DMS53 treated with DMSO at 0.1 percent for 48 hours (cell line): Measurements from ENCODE around the gene GALNT17.
"Not testable (repeated sequence)": the region's sequence is repeated elsewhere in the genome, so short reads cannot be mapped to it uniquely, and the experiment has no call there.

ENCODE experiments used
- DNase-seq: peaks from one replicate; lab custom pipeline; 2025; ENCODE audit not compliant: unreplicated experiment; lab: John Stamatoyannopoulos, UW

Gene GALNT17

DNA sequence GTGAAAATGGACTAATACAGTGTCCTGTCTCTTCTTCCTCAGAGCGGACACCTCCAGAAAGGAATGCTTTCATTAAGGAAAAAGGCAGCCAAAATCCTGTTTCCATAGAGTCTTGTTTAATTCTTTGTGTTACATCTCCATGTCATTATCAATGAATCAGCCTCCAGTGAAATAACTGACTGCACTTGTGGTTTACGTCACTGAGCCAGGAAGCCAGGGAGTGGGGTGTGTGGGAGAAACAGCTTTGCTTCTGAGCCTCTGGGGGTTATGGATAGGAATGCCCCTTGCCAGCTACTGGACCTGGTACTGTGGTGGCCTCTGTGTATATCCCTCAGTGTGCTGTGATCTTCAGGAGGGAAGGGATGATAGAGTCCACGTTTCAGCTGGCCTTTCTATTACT, 416.8 kb downstream of the GALNT17 start:
- no peak for DNase-seq

GRCh38 chr7:71553306-71553705, 421.4 kb downstream of the GALNT17 start:
- DNase-seq = no peak

DNA sequence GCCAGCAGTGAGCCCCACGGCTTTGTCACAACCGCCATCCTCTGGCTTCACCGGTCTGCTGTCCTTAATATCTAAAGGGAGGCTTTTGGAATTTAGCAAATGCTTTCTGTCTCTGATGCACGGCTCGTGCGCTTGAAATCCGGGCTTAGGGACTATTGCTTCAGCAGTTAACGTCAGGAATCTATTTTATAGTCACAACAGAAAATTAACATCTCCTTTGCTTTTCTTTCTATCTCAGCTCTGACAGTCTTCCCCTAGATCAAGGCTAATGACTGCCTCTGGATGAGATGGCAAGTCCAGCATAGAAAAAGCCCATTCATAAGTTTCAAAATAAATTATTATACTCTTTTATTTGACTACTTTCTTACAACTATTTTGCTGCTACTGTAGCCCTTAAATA, 423.8 kb downstream of the GALNT17 start:
- no peak for DNase-seq

DNA sequence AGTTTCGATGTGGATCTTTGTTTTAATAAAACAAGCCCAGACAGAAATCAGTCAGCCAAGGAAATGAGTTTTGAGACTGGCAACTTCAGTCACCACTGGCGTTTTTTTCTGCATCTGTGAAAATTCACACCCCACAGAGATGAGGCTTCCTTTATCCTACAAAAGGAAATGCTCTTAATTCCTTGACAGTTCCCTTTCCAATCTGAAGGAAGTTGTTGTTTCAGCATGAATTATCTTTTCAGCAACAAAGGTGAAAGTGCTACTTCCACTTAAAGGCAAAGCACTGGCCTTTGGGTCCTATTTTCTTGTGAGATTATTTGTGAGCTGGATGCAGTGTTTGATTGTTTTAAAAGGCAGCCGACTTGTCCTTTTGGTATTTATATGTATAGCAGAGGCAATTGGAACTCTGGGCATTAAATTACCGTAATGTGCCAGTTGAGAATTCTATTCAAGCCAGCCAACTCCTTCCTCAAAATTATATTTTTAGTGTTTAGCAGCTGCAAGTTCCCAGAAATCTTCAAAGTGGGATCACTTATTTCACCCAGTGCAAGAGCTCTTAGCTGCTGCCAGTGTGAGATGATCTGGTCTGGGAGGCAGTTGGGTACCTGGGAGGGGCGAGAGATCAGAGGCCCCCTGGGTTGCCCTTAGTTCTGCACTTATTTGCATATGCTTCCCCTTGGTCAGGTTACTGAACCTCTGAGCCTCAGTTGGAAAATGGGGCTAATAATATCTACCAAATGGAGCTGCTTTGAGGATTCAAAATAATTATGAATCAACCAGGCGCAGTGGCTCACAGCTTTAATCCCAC, 427.1 kb downstream of the GALNT17 start:
- DNase-seq = no peak

DNA sequence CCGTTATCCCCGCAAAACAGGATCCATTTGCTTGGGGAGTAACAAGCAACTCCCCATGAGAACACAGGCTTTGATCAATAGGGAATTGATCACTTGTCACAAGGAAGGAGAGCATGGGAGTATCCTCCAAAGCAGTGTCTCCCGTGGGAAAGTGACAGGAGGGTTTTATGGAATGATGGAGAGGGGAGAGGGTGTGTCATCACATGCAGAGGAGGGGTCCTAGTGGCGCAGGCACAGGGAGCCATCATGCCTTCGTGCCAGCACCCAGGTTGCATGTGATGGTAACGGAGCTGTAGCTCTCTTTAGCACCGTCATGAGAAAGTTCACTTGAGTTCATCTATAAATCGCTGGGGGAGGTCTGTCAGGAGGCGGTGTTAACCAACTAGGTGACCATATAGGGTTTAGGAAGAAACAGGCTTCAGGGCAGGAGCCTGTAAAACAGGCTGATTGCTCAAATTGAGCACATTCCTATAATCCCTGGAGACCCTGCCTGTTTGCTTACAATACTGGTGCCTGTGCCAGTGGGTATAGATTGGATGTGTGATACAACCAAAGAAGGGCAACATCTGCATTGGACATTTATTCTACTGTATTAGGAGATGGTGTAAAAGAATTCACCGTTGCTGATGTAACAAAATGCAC, 428.5 kb downstream of the GALNT17 start:
- DNase-seq = no peak

DNA sequence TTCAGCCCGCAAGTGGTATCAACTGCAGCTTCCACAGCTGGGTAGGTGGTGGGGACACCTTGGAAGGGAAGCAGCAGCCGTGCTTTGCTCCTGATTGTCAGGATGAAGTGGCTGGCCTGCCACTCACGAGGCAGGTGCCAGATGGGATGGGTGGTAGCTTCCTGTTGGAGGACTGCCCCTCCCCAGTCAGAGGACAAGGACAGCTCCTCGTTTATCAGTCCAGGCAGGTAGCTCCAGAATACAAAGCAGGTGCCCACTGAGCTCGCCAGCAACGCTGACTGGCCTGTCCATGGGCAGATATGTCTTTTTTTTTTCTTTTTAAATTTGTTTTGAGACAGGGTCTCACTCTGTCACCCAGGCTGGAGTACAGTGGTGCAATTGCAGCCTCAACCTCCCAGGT, 431.3 kb downstream of the GALNT17 start:
- no peak for DNase-seq

DNA sequence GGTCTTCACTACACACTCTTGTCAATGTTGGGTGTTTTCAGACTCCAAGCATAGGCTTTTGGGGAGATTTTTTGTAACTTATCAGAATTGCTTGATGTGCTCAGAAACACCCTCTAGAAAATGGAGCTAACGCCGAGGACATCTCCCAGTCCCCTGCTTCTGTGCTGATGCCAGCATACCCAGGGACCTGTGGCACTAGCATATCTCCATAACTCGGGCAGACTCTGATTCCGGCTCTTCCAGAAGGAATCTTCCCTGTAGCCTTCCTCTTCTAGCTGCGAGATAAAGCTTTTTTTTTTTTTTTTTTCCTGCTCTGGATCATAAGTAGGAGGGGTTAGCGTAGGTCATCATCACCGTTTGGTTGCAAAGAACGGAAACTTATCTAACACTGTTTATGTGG, 434.4 kb downstream of the GALNT17 start:
- no peak for DNase-seq

GRCh38 chr7:71566991-71567390, 435.0 kb downstream of the GALNT17 start:
- DNase-seq = no peak

DNA sequence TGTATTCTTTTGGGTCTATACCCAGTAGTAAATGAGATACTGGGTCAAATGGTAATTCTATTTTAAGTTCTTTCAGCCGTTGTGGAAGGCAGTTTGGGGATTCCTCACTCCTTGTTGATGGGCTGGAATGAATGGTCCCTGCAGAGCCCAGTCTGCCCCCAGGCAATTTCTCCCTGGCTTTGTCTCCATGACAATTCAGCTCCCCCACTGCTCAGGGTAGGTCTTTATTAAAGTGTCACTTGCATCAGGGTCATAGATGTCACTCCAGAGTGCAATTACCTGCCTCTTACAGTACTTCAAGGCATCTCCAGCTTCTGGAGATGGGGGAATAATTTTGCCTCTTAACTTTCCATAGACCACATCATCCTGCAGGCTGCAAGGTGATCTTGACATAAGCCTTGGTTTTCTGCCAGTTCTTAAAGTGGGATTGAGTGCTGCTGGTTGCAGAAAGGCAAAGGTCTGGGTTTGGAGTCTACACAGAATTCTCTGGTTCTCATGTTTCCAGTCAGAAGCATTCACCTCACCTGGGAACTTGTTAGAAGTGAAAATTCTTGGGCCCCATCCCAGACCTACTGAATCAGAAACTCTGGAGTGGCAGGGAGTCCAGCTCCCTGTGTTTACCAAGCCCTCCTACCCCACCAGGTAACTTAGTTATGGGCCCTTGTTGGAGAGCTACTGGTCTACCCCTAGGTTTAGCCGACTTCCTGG, 442.4 kb downstream of the GALNT17 start:
- DNase-seq = no peak

DNA sequence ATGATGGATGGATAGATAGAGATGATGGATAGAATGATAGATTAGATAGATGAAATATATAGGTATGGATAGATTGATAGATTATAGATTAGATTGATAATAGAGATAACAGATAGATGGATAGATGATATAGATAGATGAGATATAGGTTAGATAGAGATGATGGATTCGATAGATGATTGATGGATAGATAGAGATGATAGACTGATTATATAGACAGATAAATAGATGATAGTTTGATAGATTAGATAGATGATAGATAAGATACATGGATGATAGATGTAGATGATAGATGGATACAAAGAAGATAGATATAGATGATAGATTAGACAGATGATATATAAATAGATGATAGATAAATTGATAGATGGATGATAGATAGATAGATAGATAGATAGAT, 448.1 kb downstream of the GALNT17 start:
- no peak for DNase-seq

- no peak for DNase-seq
Observed at GRCh38 chr7:71584256-71584655, 452.3 kb downstream of the GALNT17 start.

GRCh38 chr7:71591876-71592275, 459.9 kb downstream of the GALNT17 start:
- no peak for DNase-seq

DNA sequence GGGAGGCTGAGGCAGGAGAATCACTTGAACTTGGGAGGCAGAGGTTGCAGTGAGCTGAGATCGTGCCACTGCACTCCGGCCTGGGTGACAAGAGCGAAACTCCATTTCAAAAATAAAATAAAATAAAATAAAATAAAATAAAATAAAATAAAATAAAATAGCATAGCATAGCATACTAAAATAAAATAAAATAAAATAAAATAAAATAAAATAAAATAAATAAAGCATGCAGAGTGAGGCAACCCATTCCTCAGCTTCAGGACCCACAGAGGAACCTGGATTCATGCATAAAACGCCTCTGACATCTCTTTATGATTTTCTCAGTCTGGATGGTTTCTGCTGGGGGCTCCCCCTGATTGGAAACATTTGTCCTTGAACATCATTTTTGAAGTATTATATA, 460.4 kb downstream of the GALNT17 start:
- DNase-seq = not testable (repeated sequence)

DNA sequence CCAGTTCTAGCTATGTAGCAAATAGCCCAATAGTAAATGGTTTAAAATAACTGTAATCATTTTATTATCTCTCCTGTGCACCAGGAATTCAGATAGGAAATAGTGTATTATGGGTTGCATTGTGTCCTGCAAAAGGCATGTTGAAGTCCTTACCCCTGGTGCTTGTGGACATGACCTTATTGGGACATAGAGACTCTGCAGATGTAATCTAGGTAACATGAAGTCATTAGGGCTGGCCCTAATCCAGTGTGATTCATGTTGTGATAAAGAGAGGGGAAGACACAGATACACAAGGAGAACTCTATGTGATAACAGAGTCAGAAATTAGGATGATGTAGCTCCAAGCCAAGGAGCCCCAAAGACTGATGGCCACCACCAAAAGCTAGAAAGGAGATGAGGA, 462.8 kb downstream of the GALNT17 start:
- DNase-seq = no peak

- no peak for DNase-seq
Observed at GRCh38 chr7:71595176-71595575, 463.2 kb downstream of the GALNT17 start.

DNA sequence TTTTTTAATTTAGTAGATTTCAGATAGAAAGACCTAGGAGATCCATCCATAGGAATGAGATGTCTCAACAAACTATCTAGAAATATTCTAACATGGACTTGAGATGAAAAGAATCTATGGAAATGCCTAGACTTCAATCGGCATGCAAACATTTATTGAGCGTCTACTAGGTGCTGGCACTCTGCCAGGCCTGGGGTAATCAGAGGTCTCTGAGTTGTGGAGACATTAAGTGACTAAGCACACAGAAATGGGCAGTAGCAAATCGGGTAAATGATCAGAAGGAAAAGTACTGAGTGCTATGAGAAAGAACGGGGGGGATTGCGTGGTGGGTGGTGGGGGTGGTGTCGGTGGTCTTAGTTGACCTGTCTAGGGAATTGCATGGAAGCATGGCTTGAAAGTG, 466.6 kb downstream of the GALNT17 start:
- DNase-seq = no peak

DNA sequence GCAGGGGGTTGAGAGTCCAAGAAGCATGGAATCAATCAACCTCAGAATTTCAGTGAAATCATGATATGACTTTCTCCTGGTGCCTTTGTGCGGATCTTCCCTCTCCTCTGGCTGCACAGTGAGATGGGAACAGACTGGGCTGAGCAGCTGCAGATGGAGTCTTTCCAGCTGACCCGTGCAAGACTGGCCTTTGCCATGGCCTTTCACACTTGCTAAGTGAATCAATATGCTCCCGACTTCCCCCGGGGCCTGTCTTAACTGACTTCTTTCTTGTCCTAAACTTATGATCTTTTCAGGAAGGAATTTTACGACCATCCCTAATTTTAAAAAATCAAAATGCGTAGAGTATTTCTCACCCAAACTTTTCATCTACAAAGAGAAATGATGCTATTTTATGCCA, 469.9 kb downstream of the GALNT17 start:
- no peak for DNase-seq

DNA sequence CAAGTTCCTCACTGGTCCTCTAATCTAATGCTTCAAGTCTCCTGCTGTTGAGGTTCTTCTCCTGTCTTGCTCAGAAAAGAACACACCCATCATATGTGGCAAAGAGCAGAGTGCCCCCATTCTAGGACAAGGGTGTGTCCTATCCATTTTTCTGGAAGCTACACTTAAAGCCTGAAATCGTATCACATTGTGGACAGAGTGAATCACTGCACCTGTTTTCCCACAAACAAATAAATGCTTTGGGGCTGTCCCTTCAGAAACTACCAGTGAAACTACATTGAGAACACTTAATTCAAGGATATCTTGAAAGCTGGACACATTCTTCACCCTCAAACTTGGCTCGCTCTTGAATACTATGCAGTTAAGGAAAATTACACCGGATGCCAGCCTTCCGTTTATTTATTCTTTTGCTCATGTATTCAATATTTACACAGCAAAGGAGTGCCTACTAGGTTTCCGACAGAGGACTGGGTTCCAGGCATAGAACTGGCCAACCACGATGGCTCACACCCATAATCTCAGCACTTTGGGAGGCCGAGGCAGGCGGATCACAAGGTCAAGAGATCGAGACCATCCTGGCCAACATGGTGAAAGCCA, 473.0 kb downstream of the GALNT17 start:
- DNase-seq = no peak

- DNase-seq = no peak
Observed at GRCh38 chr7:71611986-71612385, 480.0 kb downstream of the GALNT17 start.

DNA sequence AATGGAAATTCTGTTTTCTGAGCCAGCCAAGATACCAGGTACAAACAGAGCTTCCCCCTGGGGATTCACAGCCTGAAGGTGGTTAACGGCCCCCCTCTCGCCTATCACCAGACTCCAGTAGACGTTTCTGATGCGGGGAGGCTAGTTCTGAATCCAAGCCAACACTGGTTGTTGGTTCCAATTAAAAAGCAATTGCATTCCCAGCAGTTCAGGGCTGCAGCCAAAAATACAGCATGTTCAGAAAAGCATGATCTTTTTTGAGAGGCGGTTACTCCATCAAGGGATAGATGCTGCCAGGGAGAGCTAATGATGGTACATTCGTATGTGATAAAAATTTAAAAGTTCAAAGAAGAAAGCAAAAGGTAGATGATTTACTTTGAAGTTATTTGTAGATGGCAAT, 481.0 kb downstream of the GALNT17 start:
- DNase-seq = no peak

DNA sequence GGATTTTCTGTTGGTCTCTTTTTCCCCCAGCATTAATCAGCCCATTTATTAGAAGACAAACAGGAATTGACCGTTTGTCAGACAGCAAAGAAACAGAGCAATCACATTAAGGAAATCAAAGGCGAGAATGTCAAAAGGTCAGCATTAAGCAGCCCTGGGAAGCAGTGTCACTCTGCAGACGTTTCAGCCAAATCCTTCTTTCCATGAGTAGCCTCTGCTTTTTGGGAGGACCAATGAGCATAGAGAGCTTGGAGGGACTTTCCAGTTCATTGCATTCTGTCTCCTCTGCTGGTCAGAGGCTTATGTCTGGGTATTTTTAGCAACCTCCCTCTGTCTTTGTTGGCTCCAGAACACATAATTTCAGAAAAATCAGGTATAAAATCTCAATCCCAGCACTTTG, 481.4 kb downstream of the GALNT17 start:
- no peak for DNase-seq

DNA sequence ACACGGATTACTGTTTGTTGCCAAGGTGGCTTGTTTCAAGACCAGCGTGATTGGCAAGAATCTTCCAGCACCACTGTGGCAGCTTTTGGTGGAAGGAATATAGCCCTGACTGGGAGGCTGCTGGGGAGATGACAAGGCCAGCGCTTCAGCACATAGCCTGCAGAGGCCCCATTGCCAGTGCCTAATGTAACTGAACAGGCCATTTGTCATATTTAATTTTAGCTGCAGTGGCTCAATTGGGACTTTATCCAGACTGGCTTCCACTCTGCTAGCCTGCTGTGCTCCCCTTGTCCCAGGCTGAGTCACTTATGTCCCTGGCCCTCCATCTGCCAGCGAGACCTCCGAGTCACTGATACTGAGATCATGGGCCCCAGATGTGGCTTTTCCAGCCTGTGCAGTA, 483.1 kb downstream of the GALNT17 start:
- no peak for DNase-seq
